Ovary (tissue), 9 donors: ENCODE data around the gene NCAM1. TPM values are rescaled to one million over a fixed set of nuclear protein-coding genes. Genes with fewer than 3 reads are reported as not detected.
"Not testable (repeated sequence)": the region's sequence is repeated elsewhere in the genome, so short reads cannot be mapped to it uniquely, and the experiment has no call there.

Experiments
- DNase-seq, 5 donors: peaks; one replicate each; pipeline ENCODE4 v3.0.0-alpha.2; 2019 to 2020
- H3K27ac ChIP-seq, 2 donors: fragments of 200-600 bp; one replicate each; pipeline versions ENCODE4 v1.5.1 to v1.8.0; 2019 to 2022
- H3K27me3 ChIP-seq: fragments of 200-600 bp; one replicate; pipeline ENCODE4 v1.8.0; 2022
- H3K36me3 ChIP-seq: fragments of 200-600 bp; sonication (generic); one replicate; pipeline ENCODE4 v1.5.1; 2019
- H3K4me1 ChIP-seq: one replicate; pipeline ENCODE4 v1.8.1; 2013; ENCODE audit warnings: mild to moderate bottlenecking, moderate library complexity; ENCODE audit not compliant: insufficient read depth
- H3K4me3 ChIP-seq: fragments of 200-600 bp; sonication (generic); one replicate; pipeline ENCODE4 v1.5.1; 2017
- H3K9me3 ChIP-seq, 2 donors: fragments of 200-600 bp in 1 of 2; sonication (generic) in 1 of 2; one replicate each; pipeline versions ENCODE4 v1.5.1 to v1.8.1; 2013 to 2019; ENCODE audit warnings: mild to moderate bottlenecking in 1 of 2, moderate library complexity in 1 of 2
- EP300 ChIP-seq: sonication (generic); formaldehyde crosslinking; IDR thresholded peaks from one replicate; pipeline ENCODE4 v1.6.1; 2017; ENCODE audit warnings: antibody characterized with exemption
- POLR2A ChIP-seq: fragments of 450-650 bp; IDR thresholded peaks from one replicate; pipeline ENCODE4 v1.6.1; 2017; ENCODE audit warnings: antibody characterized with exemption, mild to moderate bottlenecking, moderate library complexity
- WGBS, 3 donors: extraction: QIAGEN DNeasy Blood & Tissue Kit in 1 of 3; methylation state at CpG; one replicate each; pipeline versions ENCODE4 v1.1.5 to v1.1.7; 2013 to 2017; 5-methylcytosine and 5-hydroxymethylcytosine counted together
- intact Hi-C, 4 donors: fragments of 100-400 bp; cut with DNase I; formaldehyde crosslinking; loops; one replicate each; pipeline versions ENCODE4 v1.11.0 to v1.15.1; 2022 to 2023
- polyA plus RNA-seq, 2 donors: library from polyadenylated mRNA; stranded (reverse); fragments of 200-250 nt in 1 of 2; fragments of 350-450 nt in 1 of 2; fragmentation: Illumina TruSeq in 1 of 2; extraction: RNeasy Lipid Tissue Mini Kit (QIAGEN cat#74804) in 1 of 2; gene quantifications; one replicate each; pipeline ENCODE4 v1.2.3, GENCODE V29; 2013 to 2014
- total RNA-seq, 7 donors: library from RNA; depleted of rRNA in 2 of 7; stranded (reverse); fragments of >200 nt in 2 of 7; fragmentation: NEBNext Ultra II Directional in 3 of 7; extraction: Animal tissue kit (Norgen Biotek cat#: 25700) in 3 of 7; gene quantifications; one replicate each; pipeline versions ENCODE4 v1.1.0 to v1.2.4, GENCODE V29; 2016 to 2023
- TF ChIP-seq, protein P1 (sequence below), 3 donors: fragments of 450-650 bp in 2 of 3; fragments of 200-600 bp in 1 of 3; IDR thresholded peaks; one replicate each; pipeline versions ENCODE4 v1.5.1 to v1.8.0; 2016 to 2022; ENCODE audit warnings: antibody characterized with exemption in 3 of 3, mild to moderate bottlenecking in 1 of 3
- donor health status: DM: no; HTN: no; CAD: no; lungs with moderate emphysema.
- donor health status: DM: no; HTN: no; CAD: no.
- donor health status: Bipolar disorder and iron deficiency.
- donor health status: DM: yes; HTN: yes; CAD: no.
- donor health status: DM: no; HTN: no; CAD: no.
- donor health status: DM: yes; HTN: yes; CAD: no.

Gene NCAM1
- total and polyA plus RNA-seq, 9 donors: 23.0 to 194 (median 106) TPM

- WGBS, 3 donors: 63 to 88% (median 80%) methylated on average over 2 of the region's 2 CpGs
- Histone ChIP-seq H3K9me3 (no peaks in the 10 kb centered on the region), H3K27me3 (no peaks in the 10 kb centered on the region), H3K36me3 (no peaks in the 10 kb centered on the region), H3K27ac (peak overlapping the region in 1 of 2 donors; percentile 7), H3K4me1 (peaks cover 6% of the 10 kb centered on the region), H3K4me3 (no peak overlapping the region)
- TF ChIP-seq EP300 (no peak), POLR2A (no peak)
- TF ChIP-seq, protein P1, sequence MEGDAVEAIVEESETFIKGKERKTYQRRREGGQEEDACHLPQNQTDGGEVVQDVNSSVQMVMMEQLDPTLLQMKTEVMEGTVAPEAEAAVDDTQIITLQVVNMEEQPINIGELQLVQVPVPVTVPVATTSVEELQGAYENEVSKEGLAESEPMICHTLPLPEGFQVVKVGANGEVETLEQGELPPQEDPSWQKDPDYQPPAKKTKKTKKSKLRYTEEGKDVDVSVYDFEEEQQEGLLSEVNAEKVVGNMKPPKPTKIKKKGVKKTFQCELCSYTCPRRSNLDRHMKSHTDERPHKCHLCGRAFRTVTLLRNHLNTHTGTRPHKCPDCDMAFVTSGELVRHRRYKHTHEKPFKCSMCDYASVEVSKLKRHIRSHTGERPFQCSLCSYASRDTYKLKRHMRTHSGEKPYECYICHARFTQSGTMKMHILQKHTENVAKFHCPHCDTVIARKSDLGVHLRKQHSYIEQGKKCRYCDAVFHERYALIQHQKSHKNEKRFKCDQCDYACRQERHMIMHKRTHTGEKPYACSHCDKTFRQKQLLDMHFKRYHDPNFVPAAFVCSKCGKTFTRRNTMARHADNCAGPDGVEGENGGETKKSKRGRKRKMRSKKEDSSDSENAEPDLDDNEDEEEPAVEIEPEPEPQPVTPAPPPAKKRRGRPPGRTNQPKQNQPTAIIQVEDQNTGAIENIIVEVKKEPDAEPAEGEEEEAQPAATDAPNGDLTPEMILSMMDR (IDR thresholded peaks at IDR 0.05): no peak
- peak; percentile 38 to 69 (median 64) for DNase-seq
- intact Hi-C loops: loop anchor here in 2 of 4 donors (10.0 kb wide), 2 partner anchors 712 to 1082 kb away; no protein-coding TSS in a partner anchor
These were observed 335.4 kb downstream of the NCAM1 start for GRCh38 chr11:113296447-113297205.

- H3K27ac ChIP-seq, H3K27me3 ChIP-seq, H3K9me3 ChIP-seq, H3K4me1 ChIP-seq, H3K36me3 ChIP-seq, H3K4me3 ChIP-seq, DNase-seq: not testable (repeated sequence)
- 90 to 94% (median 92%) methylated on average over 3 of the region's 3 CpGs for WGBS, 3 donors
- intact Hi-C loops: loop anchor here in 2 of 4 donors (10.0 kb wide), 2 partner anchors 714 to 1084 kb away; no protein-coding TSS in a partner anchor
These were observed 337.3 kb downstream of the NCAM1 start for GRCh38 chr11:113298496-113298895.

DNA sequence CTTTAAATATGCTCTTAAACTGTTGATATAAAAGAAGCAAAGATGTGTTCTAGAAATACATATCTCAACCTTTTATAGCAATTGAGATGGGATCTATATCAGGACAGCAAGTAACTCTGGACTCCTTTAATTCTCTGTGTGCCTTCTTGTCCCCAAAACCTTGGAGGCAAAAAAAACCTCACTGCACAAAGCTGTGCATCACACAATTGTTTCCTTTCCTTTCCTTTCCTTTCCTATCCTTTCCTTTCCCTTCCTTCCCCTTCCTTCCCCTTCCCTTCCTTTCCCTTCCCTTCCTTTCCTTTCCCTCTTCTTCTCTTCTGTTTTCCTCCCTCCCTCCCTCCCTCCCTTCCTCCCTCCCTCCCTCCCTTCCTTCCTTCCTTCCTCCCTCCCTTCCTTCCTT is 343.7 kb downstream of the NCAM1 start:
- TF ChIP-seq, protein P1 (IDR thresholded peaks at IDR 0.05): no peak
- no peak for TF ChIP-seq POLR2A
- no peak for TF ChIP-seq EP300
- Histone ChIP-seq H3K4me3 (no peak overlapping the region), H3K27me3 (no peaks in the 10 kb centered on the region), H3K27ac (no peak overlapping the region), H3K36me3 (no peaks in the 10 kb centered on the region), H3K9me3 (no peaks in the 10 kb centered on the region), H3K4me1 (no peaks in the 10 kb centered on the region)
- intact Hi-C loops: loop anchor here (5.0 to 10.0 kb wide), 7 partner anchors 227 to 490 kb away; partner anchors contain the start of gene CLDN25 (in 1 of the 4)
- no peak for DNase-seq

- DNase-seq: peak; percentile 63 to 83 (median 77)
- TF ChIP-seq POLR2A (peak; percentile 17), EP300 (no peak)
- TF ChIP-seq, protein P1 (IDR thresholded peaks at IDR 0.05): peak; percentile 70 to 77 (median 70)
- Histone ChIP-seq H3K27me3 (no peaks in the 10 kb centered on the region), H3K4me3 (no peak overlapping the region), H3K27ac (no peak overlapping the region), H3K4me1 (no peaks in the 10 kb centered on the region), H3K36me3 (no peaks in the 10 kb centered on the region), H3K9me3 (no peaks in the 10 kb centered on the region)
- intact Hi-C loops: loop anchor here (5.0 to 10.0 kb wide), 7 partner anchors 227 to 489 kb away; partner anchors contain the start of gene CLDN25 (in 1 of the 4)
- WGBS, 3 donors: 31 to 40% (median 36%) methylated on average over 12 of the region's 12 CpGs
These were observed 344.5 kb downstream of the NCAM1 start for GRCh38 chr11:113305440-113306336.
